Mucosa of stomach (tissue), 1 donor: Measurements from ENCODE around the gene STAG1.

Experiments
- H3K27me3 ChIP-seq: one replicate; pipeline ENCODE4 v1.7.0; 2013; ENCODE audit warnings: mild to moderate bottlenecking, low read length; ENCODE audit not compliant: control insufficient read depth, insufficient read depth
- H3K36me3 ChIP-seq: one replicate; pipeline ENCODE4 v1.7.0; 2013; ENCODE audit warnings: low read length; ENCODE audit not compliant: control insufficient read depth, insufficient read depth
- H3K4me1 ChIP-seq: one replicate; pipeline ENCODE4 v1.7.0; 2013; ENCODE audit warnings: mild to moderate bottlenecking, low read length; ENCODE audit not compliant: control insufficient read depth, insufficient read depth
- H3K4me3 ChIP-seq: one replicate; pipeline ENCODE4 v1.7.0; 2013; ENCODE audit warnings: low read length
- H3K9ac ChIP-seq: one replicate; pipeline ENCODE4 v1.7.0; 2013; ENCODE audit warnings: mild to moderate bottlenecking, low read length, moderate library complexity
- H3K9me3 ChIP-seq: one replicate; pipeline ENCODE4 v1.7.0; 2013; ENCODE audit warnings: mild to moderate bottlenecking, low read length, moderate library complexity; ENCODE audit not compliant: control insufficient read depth
- donor health status: Pancreatic carcinoma.

STAG1 gene

DNA sequence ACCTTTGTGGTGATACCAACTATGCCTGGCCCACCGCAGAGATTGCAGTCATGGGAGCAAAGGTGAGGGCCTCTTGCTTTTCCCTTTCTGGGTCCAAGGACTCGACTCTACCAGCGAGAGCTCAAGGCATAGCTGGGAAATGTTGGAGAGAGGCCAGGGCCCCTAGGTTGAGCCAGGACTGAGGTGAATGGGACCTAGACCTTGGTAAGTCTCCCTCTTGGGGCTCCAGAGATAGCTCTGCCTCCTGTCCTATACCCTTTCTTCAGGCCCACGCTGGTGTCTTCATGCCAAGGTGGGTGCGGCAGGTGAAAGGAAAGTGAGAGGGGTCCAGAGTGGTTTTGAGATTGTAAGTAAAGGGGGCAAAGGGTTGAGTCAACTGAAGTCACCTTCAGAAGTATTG, 424.5 kb downstream of the STAG1 start:
- no peaks in the 10 kb centered on the region for H3K36me3 ChIP-seq
- no peak overlapping the region for H3K9ac ChIP-seq
- H3K27me3 ChIP-seq: no peaks in the 10 kb centered on the region
- no peaks in the 10 kb centered on the region for H3K4me1 ChIP-seq
- H3K4me3 ChIP-seq: no peak overlapping the region
- H3K9me3 ChIP-seq: no peaks in the 10 kb centered on the region

DNA sequence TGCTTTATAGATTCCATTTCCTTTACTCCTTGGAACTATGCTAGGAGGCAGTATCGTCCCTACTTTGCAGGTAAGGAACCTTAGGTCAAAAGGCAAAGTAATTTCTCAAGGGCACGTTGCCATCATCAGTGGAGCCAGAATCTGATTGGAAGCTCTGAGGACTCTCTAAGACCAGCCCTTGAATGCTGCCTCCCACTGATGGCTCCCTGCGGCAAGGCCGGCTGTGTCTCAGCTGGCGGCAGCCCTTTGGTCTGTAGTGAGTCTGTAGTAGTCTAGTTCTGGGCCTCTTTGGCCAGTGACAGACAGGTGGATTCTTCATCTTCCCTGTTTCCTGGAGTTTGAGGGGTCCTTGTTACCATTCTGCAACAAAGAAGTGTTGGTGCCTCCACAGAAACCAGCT, 425.9 kb downstream of the STAG1 start:
- Histone ChIP-seq H3K36me3 (no peaks in the 10 kb centered on the region), H3K4me1 (no peaks in the 10 kb centered on the region), H3K9ac (no peak overlapping the region), H3K9me3 (no peaks in the 10 kb centered on the region), H3K27me3 (no peaks in the 10 kb centered on the region), H3K4me3 (no peak overlapping the region)

DNA sequence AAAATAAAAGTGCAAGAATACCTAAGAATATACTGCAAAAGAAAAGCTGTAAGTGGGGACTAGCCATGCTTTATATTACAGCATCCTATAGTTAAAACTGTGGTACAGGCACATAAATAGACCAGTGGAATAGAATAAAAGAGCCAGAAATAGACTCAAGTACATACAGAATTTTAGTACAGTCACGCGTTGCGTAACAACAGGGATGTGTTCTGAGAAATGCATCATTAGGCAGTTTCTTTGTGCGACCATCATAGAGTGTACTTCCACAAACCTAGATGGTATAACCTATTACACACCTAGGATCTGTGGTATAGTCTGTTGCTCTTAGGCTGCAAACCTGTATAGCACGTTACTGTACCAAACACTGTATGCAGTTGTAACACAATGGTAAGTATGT, 440.2 kb downstream of the STAG1 start:
- H3K9me3 ChIP-seq: no peaks in the 10 kb centered on the region
- H3K9ac ChIP-seq: no peak overlapping the region
- H3K36me3 ChIP-seq: no peaks in the 10 kb centered on the region
- no peaks in the 10 kb centered on the region for H3K27me3 ChIP-seq
- no peak overlapping the region for H3K4me3 ChIP-seq
- H3K4me1 ChIP-seq: no peaks in the 10 kb centered on the region

DNA sequence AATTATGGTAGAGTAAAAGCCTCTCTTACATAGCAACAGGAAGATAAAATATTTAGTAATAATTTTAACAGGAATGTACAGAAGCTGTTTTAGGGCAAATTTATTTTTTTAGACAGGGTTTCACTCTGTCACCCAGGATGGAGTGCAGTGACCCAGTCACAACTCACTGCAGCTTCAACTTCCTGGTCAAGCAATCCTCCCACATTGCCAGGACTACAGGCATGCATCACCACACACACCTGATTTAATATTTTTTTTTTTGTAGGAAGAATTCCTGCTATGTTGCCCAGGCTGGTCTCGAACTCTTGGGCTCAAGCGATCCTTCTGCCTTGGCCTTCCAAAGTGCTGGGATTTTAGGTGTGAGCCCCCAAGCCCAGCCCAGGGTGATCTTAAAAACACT, 440.9 kb downstream of the STAG1 start:
- Histone ChIP-seq H3K36me3 (no peaks in the 10 kb centered on the region), H3K27me3 (no peaks in the 10 kb centered on the region), H3K4me1 (no peaks in the 10 kb centered on the region), H3K9me3 (no peaks in the 10 kb centered on the region), H3K4me3 (no peak overlapping the region), H3K9ac (no peak overlapping the region)

DNA sequence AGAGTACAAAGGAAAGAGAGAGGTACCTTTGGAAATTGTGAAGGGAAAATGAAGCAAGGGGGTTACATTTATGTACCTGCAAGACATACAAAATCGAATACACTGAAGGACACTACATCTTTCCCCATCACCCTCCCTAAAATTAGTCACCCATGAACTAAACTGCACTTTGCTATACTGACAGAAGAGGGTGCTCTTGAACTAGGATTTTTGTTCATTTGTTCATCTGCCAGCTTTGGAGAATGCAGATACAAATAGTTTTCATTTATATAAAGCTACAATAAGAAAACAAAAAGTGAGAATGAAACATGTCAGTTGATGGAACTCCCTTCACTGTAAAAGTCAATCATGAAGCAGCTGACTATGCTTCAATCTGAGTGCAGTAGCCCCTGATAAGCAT, 446.3 kb downstream of the STAG1 start:
- H3K9me3 ChIP-seq: no peaks in the 10 kb centered on the region

DNA sequence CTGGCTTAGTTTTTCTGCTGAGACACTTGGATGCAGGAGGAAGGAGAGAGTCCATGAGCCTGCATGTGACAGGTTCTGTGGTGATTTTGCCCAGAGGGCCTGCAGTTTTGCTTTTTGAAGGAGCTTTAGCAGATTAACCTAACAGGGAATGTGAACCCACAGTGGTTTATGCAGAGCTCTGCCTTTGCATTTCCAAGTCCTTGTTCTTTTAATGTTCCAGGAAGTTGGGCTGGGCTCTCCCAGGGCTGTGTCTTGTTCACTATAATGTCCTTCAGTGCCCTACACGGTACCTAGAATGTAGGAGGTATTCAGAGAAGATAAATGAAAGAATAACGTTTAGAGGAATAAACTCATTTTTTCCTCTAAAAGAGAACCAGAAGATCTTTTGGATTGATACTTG, 451.7 kb downstream of the STAG1 start:
- Histone ChIP-seq H3K36me3 (no peaks in the 10 kb centered on the region), H3K27me3 (no peaks in the 10 kb centered on the region), H3K9ac (no peak overlapping the region)

More for the DNA sequence above, 446.3 kb downstream of the STAG1 start:
- H3K4me3 ChIP-seq: no peak overlapping the region
- H3K36me3 ChIP-seq: no peaks in the 10 kb centered on the region
- no peaks in the 10 kb centered on the region for H3K4me1 ChIP-seq
- H3K9ac ChIP-seq: no peak overlapping the region
- no peaks in the 10 kb centered on the region for H3K27me3 ChIP-seq

DNA sequence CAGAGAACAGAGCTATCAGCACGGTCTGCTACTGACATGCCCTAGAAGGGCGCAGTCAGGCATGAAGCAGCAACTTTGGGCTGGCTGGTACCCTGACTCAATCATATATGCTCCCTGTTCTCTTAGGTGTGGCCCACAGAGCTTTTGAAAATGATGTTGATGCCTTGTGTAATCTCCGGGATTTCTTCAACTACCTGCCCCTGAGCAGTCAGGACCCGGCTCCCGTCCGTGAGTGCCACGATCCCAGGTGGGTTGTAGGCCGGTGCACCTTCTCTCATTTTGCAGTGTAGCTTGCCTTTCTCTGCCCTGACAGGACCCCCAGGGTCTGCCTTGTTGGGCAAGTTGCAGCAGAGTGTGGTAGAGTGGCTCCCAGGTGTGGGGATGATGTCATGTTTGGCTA, 454.4 kb downstream of the STAG1 start:
- Histone ChIP-seq H3K4me3 (no peak overlapping the region), H3K36me3 (no peaks in the 10 kb centered on the region), H3K9me3 (no peaks in the 10 kb centered on the region), H3K9ac (no peak overlapping the region), H3K27me3 (no peaks in the 10 kb centered on the region), H3K4me1 (no peaks in the 10 kb centered on the region)

More for the DNA sequence above, 451.7 kb downstream of the STAG1 start:
- H3K9me3 ChIP-seq: no peaks in the 10 kb centered on the region
- no peaks in the 10 kb centered on the region for H3K4me1 ChIP-seq
- no peak overlapping the region for H3K4me3 ChIP-seq

DNA sequence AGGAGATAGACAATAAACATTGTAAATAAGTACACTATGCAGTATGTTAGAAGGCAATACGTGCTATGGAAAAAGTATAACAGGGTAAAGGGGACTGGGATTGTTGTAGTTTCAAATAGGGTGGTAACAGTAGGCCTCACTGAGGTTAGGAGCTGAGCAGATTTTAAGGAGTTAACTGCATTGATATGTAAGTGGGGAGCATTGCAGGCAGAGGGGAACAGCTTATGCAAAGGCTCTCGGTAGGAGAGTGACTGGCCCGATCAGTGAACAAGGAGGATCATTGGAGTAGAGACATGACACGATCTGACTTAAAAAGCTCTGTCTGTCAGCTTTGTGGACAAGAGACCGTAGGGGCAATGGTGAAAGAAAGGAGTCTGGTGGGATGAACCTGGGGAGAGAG, 455.2 kb downstream of the STAG1 start:
- no peaks in the 10 kb centered on the region for H3K36me3 ChIP-seq

DNA sequence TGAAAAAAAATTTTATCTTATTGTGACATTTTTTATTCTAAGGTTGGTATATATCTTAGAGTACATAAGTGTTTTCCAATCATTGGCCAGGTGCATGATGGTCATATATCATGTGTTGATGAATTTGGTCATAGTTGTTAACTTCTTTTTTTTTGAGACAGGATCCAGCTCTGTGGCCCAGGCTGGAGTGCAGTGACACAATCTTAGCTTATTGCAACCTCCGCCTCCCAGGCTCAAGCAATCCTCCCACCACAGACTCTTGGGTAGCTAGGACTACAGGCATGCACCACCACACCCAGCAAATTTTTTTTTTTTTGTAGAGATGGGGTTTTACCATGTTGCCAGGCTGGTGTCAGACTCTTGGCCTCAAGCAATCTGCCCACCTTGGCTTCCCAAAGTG, 458.0 kb downstream of the STAG1 start:
- H3K9ac ChIP-seq: no peak overlapping the region
- no peaks in the 10 kb centered on the region for H3K36me3 ChIP-seq
- H3K27me3 ChIP-seq: no peaks in the 10 kb centered on the region
- H3K4me1 ChIP-seq: no peaks in the 10 kb centered on the region
- H3K4me3 ChIP-seq: no peak overlapping the region
- no peaks in the 10 kb centered on the region for H3K9me3 ChIP-seq

More for the DNA sequence above, 455.2 kb downstream of the STAG1 start:
- Histone ChIP-seq H3K4me3 (no peak overlapping the region), H3K9me3 (no peaks in the 10 kb centered on the region), H3K4me1 (no peaks in the 10 kb centered on the region), H3K27me3 (no peaks in the 10 kb centered on the region), H3K9ac (no peak overlapping the region)

DNA sequence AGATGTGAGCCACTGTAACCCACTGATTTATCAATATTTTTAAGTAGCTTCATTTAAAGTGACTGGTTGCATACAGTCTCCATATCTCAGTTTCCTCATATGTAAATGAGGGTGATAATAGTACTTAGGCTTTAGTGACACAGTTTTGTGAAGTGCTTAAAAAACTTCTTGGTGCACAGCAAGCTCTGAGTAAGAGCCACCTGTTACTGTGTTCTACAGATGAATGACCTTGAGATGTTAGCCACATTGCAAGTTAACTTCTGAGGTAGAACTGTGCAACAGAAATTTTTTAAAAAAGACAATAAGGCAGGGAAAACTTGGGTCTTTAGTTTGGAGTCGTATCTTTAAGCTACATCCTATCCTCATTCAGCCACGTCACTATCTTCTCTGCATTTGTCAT, 458.9 kb downstream of the STAG1 start:
- no peaks in the 10 kb centered on the region for H3K27me3 ChIP-seq
- H3K36me3 ChIP-seq: no peaks in the 10 kb centered on the region
- H3K9ac ChIP-seq: no peak overlapping the region
- no peak overlapping the region for H3K4me3 ChIP-seq
- no peaks in the 10 kb centered on the region for H3K9me3 ChIP-seq
- no peaks in the 10 kb centered on the region for H3K4me1 ChIP-seq

DNA sequence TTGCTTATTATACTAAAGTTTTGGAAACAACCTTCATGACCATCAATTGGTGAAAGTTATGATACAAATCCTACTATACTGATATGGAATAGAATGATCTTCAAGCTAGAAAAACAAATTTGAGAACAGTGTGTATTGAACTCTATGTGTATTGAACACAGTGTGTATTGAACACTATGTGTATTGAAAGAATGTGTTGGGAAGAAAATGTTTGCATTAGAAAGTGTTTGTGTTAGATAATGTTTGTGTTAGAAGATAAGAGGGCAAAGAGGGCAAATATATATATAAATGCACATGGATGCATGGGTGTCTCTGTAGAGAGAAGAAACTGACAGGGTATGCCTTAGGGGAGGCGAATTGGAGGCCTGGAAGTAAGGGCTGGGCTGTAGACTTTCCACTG, 459.7 kb downstream of the STAG1 start:
- no peaks in the 10 kb centered on the region for H3K36me3 ChIP-seq
- H3K9me3 ChIP-seq: no peaks in the 10 kb centered on the region
- no peak overlapping the region for H3K4me3 ChIP-seq
- no peaks in the 10 kb centered on the region for H3K4me1 ChIP-seq
- H3K9ac ChIP-seq: no peak overlapping the region
- no peaks in the 10 kb centered on the region for H3K27me3 ChIP-seq

DNA sequence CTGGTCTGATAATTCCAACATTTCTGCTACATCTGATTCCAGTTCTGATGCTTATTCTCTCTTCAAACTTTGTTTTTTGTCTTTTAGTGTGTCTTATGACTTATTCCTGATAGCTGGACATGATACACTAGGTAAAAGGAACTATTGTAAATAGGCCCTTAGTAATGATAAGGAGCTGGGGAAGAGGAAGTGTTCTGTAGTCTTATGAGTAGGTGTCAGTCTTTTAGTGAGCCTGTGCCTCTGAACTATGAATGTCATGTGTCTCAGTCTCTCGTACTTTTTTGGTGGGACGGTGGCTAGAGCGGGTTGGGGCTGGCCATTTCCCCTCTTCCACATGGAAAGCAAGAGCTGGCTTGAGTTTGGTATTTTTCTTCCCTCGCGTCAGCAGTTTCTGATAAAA, 460.9 kb downstream of the STAG1 start:
- no peaks in the 10 kb centered on the region for H3K36me3 ChIP-seq
- no peaks in the 10 kb centered on the region for H3K27me3 ChIP-seq
- H3K4me1 ChIP-seq: no peaks in the 10 kb centered on the region
- H3K4me3 ChIP-seq: no peak overlapping the region
- H3K9me3 ChIP-seq: no peaks in the 10 kb centered on the region
- no peak overlapping the region for H3K9ac ChIP-seq
